Kidney epithelial cell (primary cell): Measurements from ENCODE around the gene MAPKAPK3. TPM values are rescaled to one million over a fixed set of nuclear protein-coding genes. Genes with fewer than 3 reads are reported as not detected.
"Not testable (repeated sequence)": the region's sequence is repeated elsewhere in the genome, so short reads cannot be mapped to it uniquely, and the experiment has no call there.

Experiments used
- DNase-seq: peaks from one replicate; pipeline ENCODE4 v3.0.0-alpha.2; 2010; ENCODE audit warnings: low read depth
- H3K27me3 ChIP-seq: 2 replicates; pipeline ENCODE4 v1.6.0; 2011; ENCODE audit warnings: low read length; ENCODE audit not compliant: control insufficient read depth, insufficient read depth
- H3K36me3 ChIP-seq: 2 replicates; pipeline ENCODE4 v1.5.1; 2011; ENCODE audit warnings: low read length; ENCODE audit not compliant: control insufficient read depth, insufficient read depth
- H3K4me3 ChIP-seq: 2 replicates; pipeline ENCODE4 v1.5.1; 2011; ENCODE audit warnings: low read depth, mild to moderate bottlenecking, control low read depth, low read length
- CTCF ChIP-seq: IDR thresholded peaks from 2 replicates; pipeline ENCODE4 v1.5.1; 2011; ENCODE audit warnings: mild to moderate bottlenecking, moderate library complexity, low read length, control low read depth, inconsistent platforms; ENCODE audit not compliant: insufficient read depth, poor library complexity, severe bottlenecking
- total RNA-seq: library from RNA; depleted of rRNA; stranded (reverse); fragments of >200 nt; gene quantifications from 2 replicates; pipeline ENCODE4 v1.2.3, GENCODE V29; 2015

The MAPKAPK3 gene
- total RNA-seq, 1 donor from 2014 or later, result 61.1 TPM

GRCh38 chr3:50658416-50658815, 41.5 kb downstream of the MAPKAPK3 start:
- no peak for DNase-seq
- no peak for TF ChIP-seq CTCF
- Histone ChIP-seq H3K4me3 (no peak overlapping the region), H3K27me3 (no peaks in the 10 kb centered on the region), H3K36me3 (no peaks in the 10 kb centered on the region)

GRCh38 chr3:50658831-50659230, 41.9 kb downstream of the MAPKAPK3 start:
- H3K36me3 ChIP-seq, result no peaks in the 10 kb centered on the region
- TF ChIP-seq CTCF, result no peak
- H3K27me3 ChIP-seq, result no peaks in the 10 kb centered on the region
- DNase-seq, result no peak
- H3K4me3 ChIP-seq, result no peak overlapping the region

GRCh38 chr3:50660386-50660785, 43.4 kb downstream of the MAPKAPK3 start:
- Histone ChIP-seq H3K36me3 (no peaks in the 10 kb centered on the region), H3K27me3 (no peaks in the 10 kb centered on the region), H3K4me3 (no peak overlapping the region)
- DNase-seq, result no peak
- TF ChIP-seq CTCF, result no peak

- DNase-seq, result no peak
- no peaks in the 10 kb centered on the region for H3K36me3 ChIP-seq
- H3K4me3 ChIP-seq, result no peak overlapping the region
- TF ChIP-seq CTCF, result no peak
- H3K27me3 ChIP-seq, result no peaks in the 10 kb centered on the region
Observed at GRCh38 chr3:50661321-50661837, 44.4 kb downstream of the MAPKAPK3 start.

GRCh38 chr3:50662408-50662807, 45.5 kb downstream of the MAPKAPK3 start:
- no peak for DNase-seq
- TF ChIP-seq CTCF, result no peak
- Histone ChIP-seq H3K4me3 (no peak overlapping the region), H3K36me3 (no peaks in the 10 kb centered on the region), H3K27me3 (peaks cover 3% of the 10 kb centered on the region)

- Histone ChIP-seq H3K27me3 (peaks cover 10% of the 10 kb centered on the region), H3K4me3 (no peak overlapping the region), H3K36me3 (no peaks in the 10 kb centered on the region)
- no peak for DNase-seq
- no peak for TF ChIP-seq CTCF
Observed at GRCh38 chr3:50665081-50665840, 48.3 kb downstream of the MAPKAPK3 start.

- H3K27me3 ChIP-seq, result peaks cover 10% of the 10 kb centered on the region
- not testable (repeated sequence) for H3K36me3 ChIP-seq
Observed at GRCh38 chr3:50665841-50666115, 48.8 kb downstream of the MAPKAPK3 start.

More at GRCh38 chr3:50665841-50666115, 48.8 kb downstream of the MAPKAPK3 start:
- not testable (repeated sequence) for H3K4me3 ChIP-seq, DNase-seq
